DOHH2 (cell line): ENCODE data around the gene ALPG.
"Not testable (repeated sequence)": the region's sequence is repeated elsewhere in the genome, so short reads cannot be mapped to it uniquely, and the experiment has no call there.

Source experiments
- H3F3A ChIP-seq: fragments of 200-600 bp; sonication (generic), shearing (Covaris generic); 2 replicates; pipeline ENCODE4 v1.6.0; 2016; ENCODE audit warnings: antibody characterized with exemption, mild to moderate bottlenecking; ENCODE audit not compliant: control insufficient read depth, insufficient read depth
- H3K27ac ChIP-seq: fragments of 200-600 bp; sonication (generic); 2 replicates; pipeline ENCODE4 v1.5.1; 2014; ENCODE audit warnings: low read depth, mild to moderate bottlenecking, low read length, moderate library complexity
- H3K27me3 ChIP-seq: fragments of 200-600 bp; sonication (generic); 2 replicates; pipeline ENCODE4 v1.6.1; 2014; ENCODE audit warnings: mild to moderate bottlenecking, low read length, mixed read lengths; ENCODE audit not compliant: control insufficient read depth
- H3K36me3 ChIP-seq: fragments of 200-600 bp; sonication (generic); 2 replicates; pipeline ENCODE4 v1.6.1; 2014; ENCODE audit warnings: mild to moderate bottlenecking, low read length, moderate library complexity, mixed read lengths; ENCODE audit not compliant: control insufficient read depth
- H3K4me1 ChIP-seq: fragments of 200-600 bp; sonication (generic); 2 replicates; pipeline ENCODE4 v1.6.1; 2014; ENCODE audit warnings: mild to moderate bottlenecking, low read length, mixed read lengths; ENCODE audit not compliant: control insufficient read depth
- H3K4me2 ChIP-seq: fragments of 200-600 bp; sonication (generic); 2 replicates; pipeline ENCODE4 v1.6.0; 2014; ENCODE audit warnings: mild to moderate bottlenecking, low read length, moderate library complexity
- H3K4me3 ChIP-seq: fragments of 200-600 bp; sonication (generic); 2 replicates; pipeline ENCODE4 v1.5.1; 2014; ENCODE audit warnings: mild to moderate bottlenecking, low read length, mixed read lengths
- H3K79me2 ChIP-seq: fragments of 200-600 bp; sonication (generic); 2 replicates; pipeline ENCODE4 v1.6.1; 2014; ENCODE audit warnings: mild to moderate bottlenecking, low read length, mixed read lengths; ENCODE audit not compliant: control insufficient read depth
- H3K9me2 ChIP-seq: fragments of 200-600 bp; sonication (generic); replicated peaks from 2 replicates; pipeline ENCODE4 v1.6.1; 2014; ENCODE audit warnings: mild to moderate bottlenecking, low read length, mixed read lengths; ENCODE audit not compliant: control insufficient read depth
- H3K9me3 ChIP-seq: fragments of 200-600 bp; sonication (generic); 2 replicates; pipeline ENCODE4 v1.6.1; 2014; ENCODE audit warnings: antibody characterized with exemption, low read length, mixed read lengths; ENCODE audit not compliant: control insufficient read depth, insufficient read depth
- H4K20me1 ChIP-seq: fragments of 200-600 bp; sonication (generic); 2 replicates; pipeline ENCODE4 v1.6.0; 2014; ENCODE audit warnings: low read depth, mild to moderate bottlenecking, antibody characterized with exemption, low read length, moderate library complexity; ENCODE audit not compliant: control insufficient read depth, insufficient read depth
- CTCF ChIP-seq: fragments of 200-600 bp; sonication (generic); IDR thresholded peaks from one replicate; pipeline ENCODE4 v1.5.1; 2014; ENCODE audit warnings: antibody characterized with exemption, mild to moderate bottlenecking, low read depth, low read length; ENCODE audit not compliant: poor library complexity, severe bottlenecking
- EZH2phosphoT487 ChIP-seq: fragments of 200-600 bp; sonication (generic); IDR thresholded peaks from 2 replicates; pipeline ENCODE4 v1.6.1; 2017; ENCODE audit warnings: borderline replicate concordance, mild to moderate bottlenecking, antibody characterized with exemption, low read length, moderate library complexity, mixed read lengths

Gene ALPG

GRCh38 chr2:232441147-232441651 is 34.6 kb downstream of the ALPG start:
- H3K79me2 ChIP-seq: no peaks in the 10 kb centered on the region
- no peaks in the 10 kb centered on the region for H3K9me3 ChIP-seq
- H3K4me2 ChIP-seq: no peak overlapping the region
- no peak overlapping the region for H3K27ac ChIP-seq
- no peaks in the 10 kb centered on the region for H3K27me3 ChIP-seq
- peaks cover 6% of the 10 kb centered on the region; the same call in 1 of the 2 replicates for H3K4me1 ChIP-seq
- no peak overlapping the region for H3K4me3 ChIP-seq
- no peak for TF ChIP-seq CTCF
- TF ChIP-seq EZH2phosphoT487: no peak
- H3K9me2 ChIP-seq: no peaks in the 10 kb centered on the region
- H3F3A ChIP-seq: no peaks in the 10 kb centered on the region
- no peaks in the 10 kb centered on the region for H3K36me3 ChIP-seq
- H4K20me1 ChIP-seq: no peaks in the 10 kb centered on the region

- H3K9me2 ChIP-seq, H3K27ac ChIP-seq, H3K9me3 ChIP-seq, H3K36me3 ChIP-seq, H3K4me3 ChIP-seq, H4K20me1 ChIP-seq, H3K27me3 ChIP-seq, H3K4me2 ChIP-seq, H3K79me2 ChIP-seq, H3F3A ChIP-seq: not testable (repeated sequence)
- H3K4me1 ChIP-seq: peaks cover 13% of the 10 kb centered on the region
Measured at GRCh38 chr2:232441922-232442321, 35.3 kb downstream of the ALPG start.

GRCh38 chr2:232442431-232442830 is 35.8 kb downstream of the ALPG start:
- H3K27me3 ChIP-seq, H3K27ac ChIP-seq, H3K9me3 ChIP-seq, H4K20me1 ChIP-seq, H3K4me3 ChIP-seq, H3K9me2 ChIP-seq, H3F3A ChIP-seq, H3K36me3 ChIP-seq, H3K4me2 ChIP-seq, H3K79me2 ChIP-seq: not testable (repeated sequence)
- peaks cover 18% of the 10 kb centered on the region for H3K4me1 ChIP-seq

- H3F3A ChIP-seq: not testable (repeated sequence)
Measured at GRCh38 chr2:232443047-232443446, 36.4 kb downstream of the ALPG start.

GRCh38 chr2:232443669-232444408 is 37.2 kb downstream of the ALPG start:
- H3K27ac ChIP-seq, H3F3A ChIP-seq, H3K9me2 ChIP-seq, H3K9me3 ChIP-seq, H3K36me3 ChIP-seq, H3K4me3 ChIP-seq, H4K20me1 ChIP-seq, H3K4me2 ChIP-seq, H3K27me3 ChIP-seq, H3K79me2 ChIP-seq: not testable (repeated sequence)
- peaks cover 23% of the 10 kb centered on the region for H3K4me1 ChIP-seq

More at GRCh38 chr2:232443047-232443446, 36.4 kb downstream of the ALPG start:
- H3K36me3 ChIP-seq, H3K4me2 ChIP-seq, H3K9me2 ChIP-seq, H3K4me3 ChIP-seq, H3K9me3 ChIP-seq, H4K20me1 ChIP-seq, H3K79me2 ChIP-seq, H3K27ac ChIP-seq, H3K27me3 ChIP-seq: not testable (repeated sequence)
- H3K4me1 ChIP-seq: peaks cover 23% of the 10 kb centered on the region
